ENCODE data around the gene RING1.
A peak's percentile ranks its signal among the peaks of the same experiment; 100 is the strongest.

RING1 gene

DNA sequence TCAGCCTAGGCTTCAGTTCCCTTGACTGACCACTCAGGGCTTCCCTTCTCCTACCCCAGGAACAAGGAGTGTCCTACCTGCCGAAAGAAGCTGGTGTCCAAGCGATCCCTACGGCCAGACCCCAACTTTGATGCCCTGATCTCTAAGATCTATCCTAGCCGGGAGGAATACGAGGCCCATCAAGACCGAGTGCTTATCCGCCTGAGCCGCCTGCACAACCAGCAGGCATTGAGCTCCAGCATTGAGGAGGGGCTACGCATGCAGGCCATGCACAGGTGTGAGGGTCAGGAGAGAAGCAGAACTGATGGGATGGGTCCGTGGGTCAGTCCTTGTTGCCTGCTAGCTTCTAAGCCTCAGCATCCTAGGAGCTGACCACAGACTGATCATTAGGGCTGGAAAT is 1.6 kb downstream of the RING1 start:
- TF ChIP-seq SPI1 (IDR thresholded peaks at IDR 0.05; ENCODE audit: low read depth, low read length) (no peak), POLR2AphosphoS5 (IDR thresholded peaks at IDR 0.05; ENCODE audit: low read depth, low read length) (no peak), POU2F2 (IDR thresholded peaks at IDR 0.05; ENCODE audit: low read depth, low read length) (no peak), PAX5 (IDR thresholded peaks at IDR 0.05; ENCODE audit: insufficient read depth, low read length, severe bottlenecking) (no peak), TAF1 (IDR thresholded peaks at IDR 0.05; ENCODE audit: low read depth, low read length) (no peak), POLR2A (IDR thresholded peaks at IDR 0.05; ENCODE audit: low read depth, low read length) (no peak)
- no peak for FAIRE-seq
- no peak for DNase-seq (ENCODE audit: insufficient read length, low spot score)

DNA sequence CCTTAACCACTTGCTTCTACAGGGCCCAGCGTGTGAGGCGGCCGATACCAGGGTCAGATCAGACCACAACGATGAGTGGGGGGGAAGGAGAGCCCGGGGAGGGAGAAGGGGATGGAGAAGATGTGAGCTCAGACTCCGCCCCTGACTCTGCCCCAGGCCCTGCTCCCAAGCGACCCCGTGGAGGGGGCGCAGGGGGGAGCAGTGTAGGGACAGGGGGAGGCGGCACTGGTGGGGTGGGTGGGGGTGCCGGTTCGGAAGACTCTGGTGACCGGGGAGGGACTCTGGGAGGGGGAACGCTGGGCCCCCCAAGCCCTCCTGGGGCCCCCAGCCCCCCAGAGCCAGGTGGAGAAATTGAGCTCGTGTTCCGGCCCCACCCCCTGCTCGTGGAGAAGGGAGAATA is 2.8 kb downstream of the RING1 start:
- TF ChIP-seq POLR2AphosphoS5 (IDR thresholded peaks at IDR 0.05; ENCODE audit: low read depth, low read length) (no peak), POLR2A (IDR thresholded peaks at IDR 0.05; ENCODE audit: low read depth, low read length) (no peak)
- DNase-seq (ENCODE audit: insufficient read length, low spot score): no peak
- no peak for FAIRE-seq

GRCh38 chr6:33211666-33212422 is 3.5 kb downstream of the RING1 start:
- DNase-seq (ENCODE audit: insufficient read length, low spot score) (no peak), FAIRE-seq (no peak)
- TF ChIP-seq PAX5 (IDR thresholded peaks at IDR 0.05; ENCODE audit: insufficient read depth, low read length, severe bottlenecking) (no peak), POLR2AphosphoS5 (IDR thresholded peaks at IDR 0.05; ENCODE audit: low read depth, low read length) (no peak), TAF1 (IDR thresholded peaks at IDR 0.05; ENCODE audit: low read depth, low read length) (no peak), POLR2A (IDR thresholded peaks at IDR 0.05; ENCODE audit: low read depth, low read length) (no peak), SPI1 (IDR thresholded peaks at IDR 0.05; ENCODE audit: low read depth, low read length) (no peak), POU2F2 (IDR thresholded peaks at IDR 0.05; ENCODE audit: low read depth, low read length) (no peak)

- no peak for FAIRE-seq
- DNase-seq (ENCODE audit: insufficient read length, low spot score): no peak
- TF ChIP-seq POLR2A (IDR thresholded peaks at IDR 0.05; ENCODE audit: low read depth, low read length) (peak; percentile 63; the same call in 1 of the 2 replicates), POLR2AphosphoS5 (IDR thresholded peaks at IDR 0.05; ENCODE audit: low read depth, low read length) (peak; percentile 50; the same call in 1 of the 2 replicates), TAF1 (IDR thresholded peaks at IDR 0.05; ENCODE audit: low read depth, low read length) (no peak)
Observed at GRCh38 chr6:33212857-33213165, 4.5 kb downstream of the RING1 start.

DNA sequence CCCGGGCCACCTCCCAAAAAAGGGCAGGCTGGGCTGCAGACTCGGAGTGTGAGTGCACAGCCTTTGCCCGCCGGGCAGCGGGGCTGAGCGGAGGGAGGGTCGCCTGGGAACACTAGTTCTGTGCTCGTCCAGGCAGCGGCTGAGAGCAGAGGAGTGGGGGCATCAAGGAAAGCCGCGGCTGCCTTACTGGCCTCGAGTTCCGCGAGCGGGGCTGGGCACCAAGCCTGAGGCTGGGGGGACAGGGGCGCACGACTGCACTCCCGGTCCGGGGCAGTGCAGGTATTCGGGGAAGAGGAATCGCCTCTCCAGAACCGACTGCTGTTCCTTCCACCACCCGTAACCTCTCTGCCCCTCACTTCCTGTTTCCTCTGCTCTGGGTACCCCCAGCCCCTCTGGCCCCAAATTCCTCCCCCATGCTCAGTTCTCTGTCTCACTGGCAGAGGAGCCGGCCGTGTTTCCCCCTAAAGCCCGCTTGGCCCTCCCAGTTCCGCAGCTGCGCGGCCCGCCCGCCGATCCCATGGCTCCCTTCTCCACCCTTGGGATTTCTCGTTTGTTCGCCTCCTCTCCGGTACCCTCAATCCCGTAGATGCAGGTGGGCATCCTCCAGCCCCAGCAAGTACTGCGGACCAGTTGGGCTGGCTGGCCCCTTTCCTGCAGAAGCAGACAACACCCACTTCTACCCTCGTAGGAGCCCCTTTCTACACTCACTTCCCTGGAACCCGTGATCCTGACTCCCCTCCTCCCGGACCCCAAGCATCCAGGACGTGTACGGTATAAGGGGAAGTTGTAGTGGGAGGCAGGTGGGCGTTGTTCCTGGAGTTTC is 5.1 kb downstream of the RING1 start:
- peak; percentile 26 for FAIRE-seq

DNA sequence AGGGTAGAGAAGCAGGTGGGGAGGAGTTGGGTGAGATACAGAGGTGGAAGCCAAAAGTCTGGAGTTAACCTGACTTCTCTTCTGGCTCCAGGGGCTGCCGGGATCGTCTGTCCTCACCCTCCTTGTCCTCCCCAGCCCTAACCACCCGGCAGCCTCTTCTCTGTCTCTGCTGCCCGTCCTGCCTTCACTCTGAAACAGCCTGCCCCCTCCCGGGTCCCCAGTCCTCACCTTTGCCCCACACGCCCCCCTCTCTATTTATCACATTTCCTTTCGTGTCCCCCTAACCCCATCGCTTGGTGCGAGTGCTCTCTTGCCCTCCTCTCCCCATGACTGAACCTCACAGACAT is 5.7 kb downstream of the RING1 start:
- TF ChIP-seq PAX5 (IDR thresholded peaks at IDR 0.05; ENCODE audit: insufficient read depth, low read length, severe bottlenecking) (no peak), POU2F2 (IDR thresholded peaks at IDR 0.05; ENCODE audit: low read depth, low read length) (no peak), SPI1 (IDR thresholded peaks at IDR 0.05; ENCODE audit: low read depth, low read length) (no peak), POLR2A (IDR thresholded peaks at IDR 0.05; ENCODE audit: low read depth, low read length) (no peak), POLR2AphosphoS5 (IDR thresholded peaks at IDR 0.05; ENCODE audit: low read depth, low read length) (no peak), TAF1 (IDR thresholded peaks at IDR 0.05; ENCODE audit: low read depth, low read length) (no peak)
- FAIRE-seq: no peak

More for the DNA sequence above, 5.1 kb downstream of the RING1 start:
- no peak for DNase-seq (ENCODE audit: insufficient read length, low spot score)
- TF ChIP-seq TAF1 (IDR thresholded peaks at IDR 0.05; ENCODE audit: low read depth, low read length): no peak
- TF ChIP-seq SPI1 (IDR thresholded peaks at IDR 0.05; ENCODE audit: low read depth, low read length): peak; percentile 59
- TF ChIP-seq PAX5 (IDR thresholded peaks at IDR 0.05; ENCODE audit: insufficient read depth, low read length, severe bottlenecking): no peak
- peak; percentile 11; the same call in 1 of the 2 replicates for TF ChIP-seq POLR2A (IDR thresholded peaks at IDR 0.05; ENCODE audit: low read depth, low read length)
- TF ChIP-seq POU2F2 (IDR thresholded peaks at IDR 0.05; ENCODE audit: low read depth, low read length): no peak
- TF ChIP-seq POLR2AphosphoS5 (IDR thresholded peaks at IDR 0.05; ENCODE audit: low read depth, low read length): no peak

DNA sequence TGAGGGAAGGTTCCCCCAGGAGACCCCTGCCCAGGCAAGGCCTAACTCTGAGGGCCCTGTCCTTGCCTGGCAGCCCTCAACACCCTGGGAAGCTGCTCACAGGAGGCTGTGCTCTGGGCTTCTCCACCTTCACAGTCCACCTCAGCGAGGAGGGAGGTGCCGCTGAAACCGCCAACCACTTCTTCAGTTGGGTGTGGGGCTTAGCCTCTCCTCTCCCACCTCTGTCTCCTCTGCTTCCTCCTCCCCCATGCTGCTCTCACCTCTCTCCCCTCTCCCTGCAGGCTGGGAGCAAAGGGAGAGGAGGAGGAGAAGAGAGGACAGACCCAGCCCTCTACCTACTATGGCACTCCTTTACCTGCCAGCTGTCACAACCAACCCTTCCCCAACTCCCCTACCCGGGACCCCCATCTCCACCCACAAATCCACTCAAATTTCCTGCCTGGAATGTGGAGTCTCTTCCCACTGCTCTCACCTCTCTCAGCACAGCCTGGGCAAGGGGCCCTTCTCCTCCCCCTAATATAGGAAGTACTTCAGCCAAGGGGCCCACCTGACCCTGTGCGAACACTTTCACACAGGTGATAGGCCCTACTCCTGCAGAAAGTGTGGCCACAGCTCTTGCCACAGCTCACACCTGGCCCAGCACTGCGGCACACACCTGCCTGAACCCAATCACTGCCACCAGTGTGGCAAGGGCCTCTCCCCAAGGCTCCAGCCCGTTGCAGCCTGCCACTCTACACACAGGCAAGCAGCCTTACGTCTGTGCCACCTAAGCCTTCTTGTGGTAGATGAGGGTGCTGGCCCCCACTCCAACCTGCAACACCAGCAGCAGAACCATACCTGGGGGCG is 7.2 kb downstream of the RING1 start:
- FAIRE-seq (no peak), DNase-seq (ENCODE audit: insufficient read length, low spot score) (no peak)
- no peak for TF ChIP-seq POLR2AphosphoS5 (IDR thresholded peaks at IDR 0.05; ENCODE audit: low read depth, low read length)
- no peak for TF ChIP-seq TAF1 (IDR thresholded peaks at IDR 0.05; ENCODE audit: low read depth, low read length)
- TF ChIP-seq SPI1 (IDR thresholded peaks at IDR 0.05; ENCODE audit: low read depth, low read length): no peak
- TF ChIP-seq POLR2A (IDR thresholded peaks at IDR 0.05; ENCODE audit: low read depth, low read length): no peak
- TF ChIP-seq POU2F2 (IDR thresholded peaks at IDR 0.05; ENCODE audit: low read depth, low read length): no peak
- no peak for TF ChIP-seq PAX5 (IDR thresholded peaks at IDR 0.05; ENCODE audit: insufficient read depth, low read length, severe bottlenecking)

More for the DNA sequence above, 5.7 kb downstream of the RING1 start:
- DNase-seq (ENCODE audit: insufficient read length, low spot score): no peak

DNA sequence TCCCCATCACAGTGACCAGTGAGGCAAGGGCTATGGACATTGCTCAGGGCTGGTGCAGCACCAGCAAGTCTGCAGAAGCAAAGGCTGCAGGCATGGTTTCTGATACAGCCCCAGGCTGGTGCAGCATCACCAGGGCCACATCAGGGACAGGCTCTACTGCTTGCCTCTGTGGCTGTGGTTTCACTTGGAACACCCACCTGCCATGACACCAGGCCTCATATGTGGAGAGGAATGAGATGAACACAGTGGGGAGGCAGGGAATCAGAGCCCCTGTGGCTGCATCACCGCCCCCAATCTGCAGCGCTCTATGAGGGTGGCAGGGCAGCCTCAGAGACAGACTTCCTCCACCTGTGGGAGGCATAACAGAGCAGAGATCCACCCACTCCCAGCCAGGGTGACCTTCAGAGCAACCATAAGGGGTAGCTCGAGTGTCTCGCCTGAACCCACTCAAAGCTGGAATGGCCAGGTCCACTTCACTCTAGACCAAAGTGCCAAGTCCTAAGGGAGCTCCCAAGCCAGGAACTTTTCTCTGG is 7.9 kb downstream of the RING1 start:
- no peak for DNase-seq (ENCODE audit: insufficient read length, low spot score)
- TF ChIP-seq SPI1 (IDR thresholded peaks at IDR 0.05; ENCODE audit: low read depth, low read length): no peak
- no peak for TF ChIP-seq PAX5 (IDR thresholded peaks at IDR 0.05; ENCODE audit: insufficient read depth, low read length, severe bottlenecking)
- no peak for TF ChIP-seq TAF1 (IDR thresholded peaks at IDR 0.05; ENCODE audit: low read depth, low read length)
- TF ChIP-seq POU2F2 (IDR thresholded peaks at IDR 0.05; ENCODE audit: low read depth, low read length): no peak
- TF ChIP-seq POLR2A (IDR thresholded peaks at IDR 0.05; ENCODE audit: low read depth, low read length): no peak
- no peak for TF ChIP-seq POLR2AphosphoS5 (IDR thresholded peaks at IDR 0.05; ENCODE audit: low read depth, low read length)
- FAIRE-seq: no peak

DNA sequence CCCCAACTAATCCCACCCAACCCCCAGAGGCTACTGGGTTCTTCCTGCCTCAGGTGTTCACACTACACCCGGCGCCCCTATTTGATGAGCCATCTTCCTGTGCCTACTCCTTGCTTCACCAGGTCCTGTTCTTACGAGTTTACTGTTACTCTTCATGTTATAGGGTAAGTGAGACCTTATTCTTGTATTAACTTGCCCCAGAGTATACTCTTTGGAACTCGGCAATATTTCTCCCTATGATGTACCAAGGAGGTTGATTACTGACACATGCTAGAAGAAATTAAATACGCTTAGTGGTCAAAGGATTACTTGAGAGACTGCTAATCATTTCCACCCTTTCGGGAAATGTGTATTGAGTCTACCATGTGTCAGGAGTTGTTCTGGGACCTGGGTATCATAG is 8.9 kb downstream of the RING1 start:
- TF ChIP-seq SPI1 (IDR thresholded peaks at IDR 0.05; ENCODE audit: low read depth, low read length): no peak
- no peak for TF ChIP-seq TAF1 (IDR thresholded peaks at IDR 0.05; ENCODE audit: low read depth, low read length)
- TF ChIP-seq POLR2A (IDR thresholded peaks at IDR 0.05; ENCODE audit: low read depth, low read length): no peak
- DNase-seq (ENCODE audit: insufficient read length, low spot score): no peak
- FAIRE-seq: no peak

Measured in GM12891 (cell line).